Stimulated activated CD4-positive, alpha-beta T cell treated with anti-CD3 and anti-CD28 coated beads, Interleukin-1b, Interleukin-23, amount 100 ng/mL, for 24 hours (primary cell): Measurements from ENCODE around the gene SH3GLB1.
A peak's percentile ranks its signal among the peaks of the same experiment; 100 is the strongest.
"Not testable (repeated sequence)": the region's sequence is repeated elsewhere in the genome, so short reads cannot be mapped to it uniquely, and the experiment has no call there.

Source experiments
- DNase-seq, 4 experiments: peaks; one replicate each; pipeline ENCODE4 v3.0.0-alpha.2; 2020; ENCODE audit warnings: low read depth in 4 of 4, low spot score in 1 of 4

SH3GLB1 gene

GRCh38 chr1:86704458-86704971, at the start of gene SH3GLB1:
SH3GLB1 (plus strand) TSS chr1:86704576; CDS start chr1:86704900, 324 bp downstream.
- peak; percentile 78 to 89 (median 82) for DNase-seq

GRCh38 chr1:86658381-86658780, 46.0 kb upstream of the SH3GLB1 start:
- not testable (repeated sequence) for DNase-seq

GRCh38 chr1:86666368-86666767, 38.0 kb upstream of the SH3GLB1 start:
- DNase-seq = no peak

- DNase-seq = no peak
Observed at GRCh38 chr1:86687595-86687994, 16.8 kb upstream of the SH3GLB1 start.

GRCh38 chr1:86692641-86693040, 11.7 kb upstream of the SH3GLB1 start:
- no peak for DNase-seq

GRCh38 chr1:86695400-86695799, 9.0 kb upstream of the SH3GLB1 start:
- no peak for DNase-seq

- DNase-seq = no peak
Observed at GRCh38 chr1:86696522-86696921, 7.9 kb upstream of the SH3GLB1 start.

GRCh38 chr1:86699186-86699585, 5.2 kb upstream of the SH3GLB1 start:
- DNase-seq = no peak

- DNase-seq = no peak
Observed at GRCh38 chr1:86701731-86702130, 2.6 kb upstream of the SH3GLB1 start.

- DNase-seq = not testable (repeated sequence)
Observed at GRCh38 chr1:86702954-86703494, 1.4 kb upstream of the SH3GLB1 start.

GRCh38 chr1:86703696-86704457, 499 bp upstream of the SH3GLB1 start:
- DNase-seq = peak in 2 of 4 experiments; percentile 27 to 36

GRCh38 chr1:86704972-86705664, 742 bp downstream of the SH3GLB1 start:
- DNase-seq = peak in 1 of 4 experiments; percentile 15

- no peak for DNase-seq
Observed at GRCh38 chr1:86705665-86705985, 1.2 kb downstream of the SH3GLB1 start.

- DNase-seq = no peak
Observed at GRCh38 chr1:86706018-86706635, 1.8 kb downstream of the SH3GLB1 start.

- no peak for DNase-seq
Observed at GRCh38 chr1:86708920-86709319, 4.5 kb downstream of the SH3GLB1 start.

GRCh38 chr1:86712088-86712860, 7.9 kb downstream of the SH3GLB1 start:
- DNase-seq = no peak

- no peak for DNase-seq
Observed at GRCh38 chr1:86713477-86713876, 9.1 kb downstream of the SH3GLB1 start.

- no peak for DNase-seq
Observed at GRCh38 chr1:86714159-86714558, 9.8 kb downstream of the SH3GLB1 start.

- DNase-seq = no peak
Observed at GRCh38 chr1:86714561-86715244, 10.3 kb downstream of the SH3GLB1 start.

GRCh38 chr1:86718786-86719185, 14.4 kb downstream of the SH3GLB1 start:
- DNase-seq = no peak
